Activated effector memory CD4-positive, alpha-beta T cell treated with anti-CD3 and anti-CD28 coated beads, Interleukin-2, amount 50 U/mL, for 16 hours (primary cell): ENCODE data around the gene AFMID.
"Not testable (repeated sequence)": the region's sequence is repeated elsewhere in the genome, so short reads cannot be mapped to it uniquely, and the experiment has no call there.

ENCODE experiments used
- DNase-seq: peaks from one replicate; pipeline ENCODE4 v3.0.0-alpha.2; 2020

Gene AFMID

GRCh38 chr17:78224231-78225087 lies 37.3 kb downstream of the AFMID start:
- DNase-seq, result no peak

- no peak for DNase-seq
Observed at GRCh38 chr17:78225088-78225865, 38.1 kb downstream of the AFMID start.

- no peak for DNase-seq
Observed at GRCh38 chr17:78226055-78226758, 39.0 kb downstream of the AFMID start.

- no peak for DNase-seq
Observed at GRCh38 chr17:78226759-78227454, 39.7 kb downstream of the AFMID start.

- no peak for DNase-seq
Observed at GRCh38 chr17:78227455-78227916, 40.3 kb downstream of the AFMID start.

- DNase-seq, result no peak
Observed at GRCh38 chr17:78228176-78228575, 41.0 kb downstream of the AFMID start.

GRCh38 chr17:78230252-78230962 lies 43.2 kb downstream of the AFMID start:
- no peak for DNase-seq

GRCh38 chr17:78230996-78231935 lies 44.1 kb downstream of the AFMID start, which contains the start of gene TMEM235:
TSS of gene TMEM235 (plus strand) at chr17:78231631. CDS start at chr17:78232024, 393 bp downstream.
- DNase-seq, result no peak

- DNase-seq, result no peak
Observed at GRCh38 chr17:78231991-78232858, 45.1 kb downstream of the AFMID start.

GRCh38 chr17:78232859-78233173 lies 45.7 kb downstream of the AFMID start:
- no peak for DNase-seq

GRCh38 chr17:78233678-78234077 lies 46.5 kb downstream of the AFMID start:
- DNase-seq, result no peak

GRCh38 chr17:78234261-78234865 lies 47.2 kb downstream of the AFMID start:
- DNase-seq, result no peak

GRCh38 chr17:78235022-78235421 lies 47.9 kb downstream of the AFMID start:
- not testable (repeated sequence) for DNase-seq

- DNase-seq, result no peak
Observed at GRCh38 chr17:78235885-78236284, 48.7 kb downstream of the AFMID start.

GRCh38 chr17:78236362-78237127 lies 49.4 kb downstream of the AFMID start:
- DNase-seq, result no peak

GRCh38 chr17:78237401-78238012 lies 50.3 kb downstream of the AFMID start:
- no peak for DNase-seq

GRCh38 chr17:78238823-78239488 lies 51.8 kb downstream of the AFMID start:
- DNase-seq, result no peak
